ENCODE measurements around the gene PLAAT1. TPM values are rescaled to one million over a fixed set of nuclear protein-coding genes. Genes with fewer than 3 reads are reported as not detected.

Gene PLAAT1
- total and polyA plus RNA-seq, 5 donors from 2014 or later: not detected

DNA sequence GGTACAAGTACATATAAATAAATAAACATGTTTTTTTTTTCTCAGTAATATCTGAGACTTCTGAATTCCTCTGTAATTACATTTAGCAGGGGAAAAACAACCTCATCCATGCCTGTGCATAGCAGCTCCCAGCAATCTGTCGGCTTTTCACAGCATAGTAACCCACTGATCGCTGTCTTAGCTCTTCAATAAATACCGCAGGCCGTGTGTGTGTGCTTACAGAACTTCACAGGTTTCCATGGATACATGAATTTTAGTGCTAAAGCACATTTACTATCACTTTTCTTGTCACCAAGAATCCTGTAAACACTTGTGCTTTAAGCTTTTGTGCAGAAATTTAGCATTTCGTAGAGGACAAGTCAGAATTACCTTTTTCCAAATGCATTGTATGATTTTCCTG lies 4.0 kb upstream of the PLAAT1 start:
- no peak overlapping the region for H3K27ac Mint-ChIP-seq
- H3K4me3 ChIP-seq (ENCODE audit: low read depth, low read length): no peak overlapping the region
- H3K36me3 Mint-ChIP-seq: no peaks in the 10 kb centered on the region
- DNase-seq (no peak), ATAC-seq (ENCODE audit: low read depth in 2 of 2) (no peak)
- no peak overlapping the region for H3K27ac ChIP-seq (ENCODE audit: insufficient read depth, low read length, poor library complexity, severe bottlenecking)
- peaks cover 4% of the 10 kb centered on the region for H3K27me3 ChIP-seq (ENCODE audit: control insufficient read depth, insufficient read depth, low read length)
- H3K36me3 ChIP-seq (ENCODE audit: control insufficient read depth, insufficient read depth, low read length): no peaks in the 10 kb centered on the region
- H3K27me3 Mint-ChIP-seq: peaks cover 26% of the 10 kb centered on the region
- H3K9me3 ChIP-seq (ENCODE audit: control insufficient read depth in 2 of 2, low read length in 2 of 2): no peaks in the 10 kb centered on the region
- peaks cover 0 to 3% (median 0%) of the 10 kb centered on the region in 4 donors for H3K4me1 Mint-ChIP-seq
- no peak overlapping the region for H3K4me3 Mint-ChIP-seq
- peaks cover 0 to under 1% (median 0%) of the 10 kb centered on the region in 7 donors for H3K9me3 Mint-ChIP-seq
- no peaks in the 10 kb centered on the region for H3K4me1 ChIP-seq (ENCODE audit: control insufficient read depth, insufficient read depth, low read length, poor library complexity, severe bottlenecking)

DNA sequence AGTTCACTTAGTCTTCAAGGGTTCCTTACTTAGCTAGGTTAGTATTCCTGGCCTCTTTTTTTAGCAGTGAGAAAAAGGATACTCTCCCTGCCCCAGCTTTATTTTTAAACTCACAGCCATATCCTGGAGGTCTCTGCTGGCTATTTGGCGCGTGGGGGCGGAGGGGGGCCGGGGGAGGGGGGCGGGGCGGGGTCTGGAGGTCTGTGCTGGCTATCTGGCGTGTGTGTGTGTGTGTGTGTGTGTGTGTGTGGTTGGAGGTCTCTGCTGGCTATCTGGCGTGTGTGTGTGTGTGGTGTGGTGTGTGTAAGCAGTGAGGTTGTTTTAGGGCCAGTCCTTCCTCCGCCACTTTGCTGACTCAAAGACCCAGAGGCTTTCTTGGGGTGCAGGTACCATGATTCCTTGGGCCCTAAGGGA lies 579 bp upstream of the PLAAT1 start:
- no peaks in the 10 kb centered on the region for H3K4me1 ChIP-seq (ENCODE audit: control insufficient read depth, insufficient read depth, low read length, poor library complexity, severe bottlenecking)
- no peak overlapping the region for H3K4me3 ChIP-seq (ENCODE audit: low read depth, low read length)
- H3K27ac ChIP-seq (ENCODE audit: insufficient read depth, low read length, poor library complexity, severe bottlenecking): no peak overlapping the region
- Mint-ChIP-seq H3K4me1 (peaks cover 0 to 3% (median 0%) of the 10 kb centered on the region in 4 donors), H3K27me3 (peaks cover 42% of the 10 kb centered on the region), H3K9me3 (peaks cover 0 to 7% (median 2%) of the 10 kb centered on the region in 7 donors), H3K4me3 (peak overlapping the region in 1 of 4 donors; percentile 59), H3K27ac (no peak overlapping the region), H3K36me3 (no peaks in the 10 kb centered on the region)
- no peaks in the 10 kb centered on the region for H3K9me3 ChIP-seq (ENCODE audit: control insufficient read depth in 2 of 2, low read length in 2 of 2)
- H3K36me3 ChIP-seq (ENCODE audit: control insufficient read depth, insufficient read depth, low read length): no peaks in the 10 kb centered on the region
- no peak for DNase-seq
- peaks cover 6% of the 10 kb centered on the region for H3K27me3 ChIP-seq (ENCODE audit: control insufficient read depth, insufficient read depth, low read length)
- no peak for ATAC-seq (ENCODE audit: low read depth in 2 of 2)

GRCh38 chr3:193241716-193242115 lies 694 bp downstream of the PLAAT1 start:
- peaks cover 43% of the 10 kb centered on the region for H3K27me3 Mint-ChIP-seq

GRCh38 chr3:193243571-193243970 lies 2.5 kb downstream of the PLAAT1 start:
- peaks cover 5 to 6% of the 10 kb centered on the region in 2 experiments for H3K9me3 ChIP-seq (ENCODE audit: control insufficient read depth in 2 of 2, low read length in 2 of 2)
- Mint-ChIP-seq H3K9me3 (peaks cover 0 to 27% (median 5%) of the 10 kb centered on the region in 7 donors), H3K27me3 (peaks cover 45% of the 10 kb centered on the region), H3K4me3 (no peak overlapping the region), H3K4me1 (peaks cover 0 to 3% (median 0%) of the 10 kb centered on the region in 4 donors), H3K27ac (no peak overlapping the region), H3K36me3 (no peaks in the 10 kb centered on the region)
- H3K4me3 ChIP-seq (ENCODE audit: low read depth, low read length): no peak overlapping the region
- peaks cover 6% of the 10 kb centered on the region for H3K27me3 ChIP-seq (ENCODE audit: control insufficient read depth, insufficient read depth, low read length)
- no peaks in the 10 kb centered on the region for H3K36me3 ChIP-seq (ENCODE audit: control insufficient read depth, insufficient read depth, low read length)
- ATAC-seq (ENCODE audit: low read depth in 2 of 2): no peak
- no peaks in the 10 kb centered on the region for H3K4me1 ChIP-seq (ENCODE audit: control insufficient read depth, insufficient read depth, low read length, poor library complexity, severe bottlenecking)
- H3K27ac ChIP-seq (ENCODE audit: insufficient read depth, low read length, poor library complexity, severe bottlenecking): no peak overlapping the region
- DNase-seq: no peak

More at GRCh38 chr3:193241716-193242115, 694 bp downstream of the PLAAT1 start:
- no peaks in the 10 kb centered on the region for H3K9me3 ChIP-seq (ENCODE audit: control insufficient read depth in 2 of 2, low read length in 2 of 2)
- no peaks in the 10 kb centered on the region for H3K36me3 Mint-ChIP-seq
- no peak overlapping the region for H3K4me3 ChIP-seq (ENCODE audit: low read depth, low read length)
- no peak overlapping the region for H3K27ac Mint-ChIP-seq
- ATAC-seq (ENCODE audit: low read depth in 2 of 2): no peak
- no peaks in the 10 kb centered on the region for H3K36me3 ChIP-seq (ENCODE audit: control insufficient read depth, insufficient read depth, low read length)
- no peak overlapping the region for H3K27ac ChIP-seq (ENCODE audit: insufficient read depth, low read length, poor library complexity, severe bottlenecking)
- H3K4me3 Mint-ChIP-seq: peak overlapping the region in 1 of 4 donors; percentile 5
- peaks cover 6% of the 10 kb centered on the region for H3K27me3 ChIP-seq (ENCODE audit: control insufficient read depth, insufficient read depth, low read length)
- no peak for DNase-seq
- H3K9me3 Mint-ChIP-seq: peaks cover 0 to 10% (median 5%) of the 10 kb centered on the region in 7 donors
- peaks cover 0 to 3% (median 0%) of the 10 kb centered on the region in 4 donors for H3K4me1 Mint-ChIP-seq
- H3K4me1 ChIP-seq (ENCODE audit: control insufficient read depth, insufficient read depth, low read length, poor library complexity, severe bottlenecking): no peaks in the 10 kb centered on the region

- peaks cover 0 to 46% (median 10%) of the 10 kb centered on the region in 7 donors for H3K9me3 Mint-ChIP-seq
These were observed 7.9 kb downstream of the PLAAT1 start for GRCh38 chr3:193248848-193249468.

DNA sequence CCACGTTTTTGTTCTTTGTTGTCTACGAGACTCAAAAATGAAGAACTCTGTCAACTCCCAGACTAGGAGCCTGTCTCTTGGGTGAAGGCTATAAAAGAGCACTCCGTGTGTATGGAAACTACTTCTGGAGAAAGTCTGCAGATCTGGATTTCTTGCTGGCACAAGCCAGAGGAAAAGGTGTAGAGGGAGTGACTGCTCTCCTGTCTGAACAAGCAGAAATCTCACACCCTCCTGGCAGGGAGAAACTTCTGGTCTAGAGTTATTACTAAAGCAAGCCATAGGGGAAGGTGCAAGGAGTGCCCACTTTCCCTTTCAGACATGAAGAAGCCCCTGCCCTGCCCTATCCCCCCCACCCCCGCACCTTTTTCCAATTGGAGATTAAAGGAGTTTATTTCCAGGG lies 9.5 kb downstream of the PLAAT1 start:
- H3K9me3 ChIP-seq (ENCODE audit: control insufficient read depth in 2 of 2, low read length in 2 of 2): peaks cover 16 to 20% of the 10 kb centered on the region in 2 experiments
- no peaks in the 10 kb centered on the region for H3K4me1 Mint-ChIP-seq
- H3K36me3 ChIP-seq (ENCODE audit: control insufficient read depth, insufficient read depth, low read length): no peaks in the 10 kb centered on the region
- ATAC-seq (ENCODE audit: low read depth in 2 of 2) (no peak), DNase-seq (no peak)
- peaks cover 0 to 44% (median 10%) of the 10 kb centered on the region in 7 donors for H3K9me3 Mint-ChIP-seq
- H3K4me3 ChIP-seq (ENCODE audit: low read depth, low read length): no peak overlapping the region
- no peak overlapping the region for H3K4me3 Mint-ChIP-seq
- peaks cover 4% of the 10 kb centered on the region for H3K27me3 Mint-ChIP-seq
- no peak overlapping the region for H3K27ac Mint-ChIP-seq
- no peaks in the 10 kb centered on the region for H3K4me1 ChIP-seq (ENCODE audit: control insufficient read depth, insufficient read depth, low read length, poor library complexity, severe bottlenecking)
- no peaks in the 10 kb centered on the region for H3K36me3 Mint-ChIP-seq
- H3K27ac ChIP-seq (ENCODE audit: insufficient read depth, low read length, poor library complexity, severe bottlenecking): no peak overlapping the region
- no peaks in the 10 kb centered on the region for H3K27me3 ChIP-seq (ENCODE audit: control insufficient read depth, insufficient read depth, low read length)

More at GRCh38 chr3:193248848-193249468, 7.9 kb downstream of the PLAAT1 start:
- no peaks in the 10 kb centered on the region for H3K36me3 Mint-ChIP-seq
- Histone ChIP-seq H3K27ac (ENCODE audit: insufficient read depth, low read length, poor library complexity, severe bottlenecking) (no peak overlapping the region), H3K36me3 (ENCODE audit: control insufficient read depth, insufficient read depth, low read length) (no peaks in the 10 kb centered on the region), H3K4me1 (ENCODE audit: control insufficient read depth, insufficient read depth, low read length, poor library complexity, severe bottlenecking) (no peaks in the 10 kb centered on the region), H3K27me3 (ENCODE audit: control insufficient read depth, insufficient read depth, low read length) (no peaks in the 10 kb centered on the region), H3K4me3 (ENCODE audit: low read depth, low read length) (no peak overlapping the region), H3K9me3 (ENCODE audit: control insufficient read depth in 2 of 2, low read length in 2 of 2) (peaks cover 16 to 20% of the 10 kb centered on the region in 2 experiments)
- no peak overlapping the region for H3K4me3 Mint-ChIP-seq
- no peak overlapping the region for H3K27ac Mint-ChIP-seq
- ATAC-seq (ENCODE audit: low read depth in 2 of 2) (no peak), DNase-seq (no peak)
- H3K4me1 Mint-ChIP-seq: no peaks in the 10 kb centered on the region
- peaks cover 4% of the 10 kb centered on the region for H3K27me3 Mint-ChIP-seq

DNA sequence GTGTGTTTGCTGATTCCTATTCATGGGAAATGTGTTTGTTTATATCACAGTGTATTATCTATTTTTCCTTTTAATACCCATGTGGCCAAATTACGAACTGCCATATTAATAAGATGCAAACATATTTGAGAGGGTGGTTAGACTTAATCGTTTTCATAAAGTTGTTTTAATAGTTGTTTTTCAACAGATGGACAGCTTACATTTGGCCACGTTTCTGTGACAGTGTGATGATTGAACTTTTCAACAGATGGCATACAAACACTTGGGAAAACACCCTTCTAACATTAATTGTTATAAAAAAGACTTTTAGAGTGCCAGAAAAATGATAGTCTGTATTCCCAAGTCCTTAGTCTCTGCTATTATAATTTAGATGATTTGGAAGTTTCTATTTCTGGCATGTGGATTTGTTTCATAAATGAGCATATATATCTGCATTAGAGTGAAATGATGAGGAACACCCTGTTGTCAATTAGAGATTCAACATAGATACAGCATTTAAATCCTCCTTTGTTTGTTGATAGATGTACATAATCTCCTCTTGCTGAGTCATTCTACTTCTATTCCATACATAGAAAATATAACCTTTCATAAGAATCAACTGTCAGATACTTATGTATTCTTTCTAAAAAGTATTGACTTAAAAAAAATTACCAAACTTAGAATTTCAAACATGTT lies 13.1 kb downstream of the PLAAT1 start:
- H3K27ac ChIP-seq (ENCODE audit: insufficient read depth, low read length, poor library complexity, severe bottlenecking): no peak overlapping the region
- peaks cover 0 to 18% (median 5%) of the 10 kb centered on the region in 7 donors for H3K9me3 Mint-ChIP-seq
- peaks cover 4 to 10% of the 10 kb centered on the region in 2 experiments for H3K9me3 ChIP-seq (ENCODE audit: control insufficient read depth in 2 of 2, low read length in 2 of 2)
- H3K27me3 Mint-ChIP-seq: peaks cover 5% of the 10 kb centered on the region
- H3K36me3 ChIP-seq (ENCODE audit: control insufficient read depth, insufficient read depth, low read length): no peaks in the 10 kb centered on the region
- ATAC-seq (ENCODE audit: low read depth in 2 of 2) (no peak), DNase-seq (no peak)
- H3K4me3 Mint-ChIP-seq: no peak overlapping the region
- H3K4me3 ChIP-seq (ENCODE audit: low read depth, low read length): no peak overlapping the region
- H3K4me1 Mint-ChIP-seq: no peaks in the 10 kb centered on the region
- no peaks in the 10 kb centered on the region for H3K27me3 ChIP-seq (ENCODE audit: control insufficient read depth, insufficient read depth, low read length)
- H3K27ac Mint-ChIP-seq: no peak overlapping the region
- H3K36me3 Mint-ChIP-seq: no peaks in the 10 kb centered on the region
- no peaks in the 10 kb centered on the region for H3K4me1 ChIP-seq (ENCODE audit: control insufficient read depth, insufficient read depth, low read length, poor library complexity, severe bottlenecking)
